Astrocyte (in vitro differentiated cells and primary cell): ENCODE measurements around the gene ADAMTSL5. TPM values are rescaled to one million over a fixed set of nuclear protein-coding genes. Genes with fewer than 3 reads are reported as not detected.

ENCODE experiments used
- DNase-seq: peaks from one replicate; pipeline ENCODE4 v3.0.0-alpha.2; 2010; ENCODE audit warnings: low read depth
- FAIRE-seq: peaks from 2 replicates; lab custom pipeline; 2011; peaks lifted over from hg19 to GRCh38; lab: Jason Lieb, UNC
- H2AFZ ChIP-seq: 2 replicates; pipeline ENCODE4 v1.6.0; 2012; ENCODE audit warnings: low read depth, low read length, inconsistent platforms
- H3K27ac ChIP-seq: 2 replicates; pipeline ENCODE4 v1.5.1; 2011; ENCODE audit warnings: low read depth, low read length, inconsistent platforms
- H3K27me3 ChIP-seq: 2 replicates; pipeline ENCODE4 v1.6.0; 2011; ENCODE audit warnings: low read length, inconsistent platforms; ENCODE audit not compliant: insufficient read depth
- H3K36me3 ChIP-seq: 2 replicates; pipeline ENCODE4 v1.5.1; 2011; ENCODE audit warnings: low read length, inconsistent platforms; ENCODE audit not compliant: insufficient read depth
- H3K4me1 ChIP-seq: 2 replicates; pipeline ENCODE4 v1.5.1; 2011; ENCODE audit warnings: low read length, inconsistent platforms; ENCODE audit not compliant: insufficient read depth
- H3K4me2 ChIP-seq: 2 replicates; pipeline ENCODE4 v1.6.0; 2012; ENCODE audit warnings: low read length, inconsistent platforms
- H3K4me3 ChIP-seq: 2 replicates; pipeline ENCODE4 v1.5.1; 2011; ENCODE audit warnings: low read depth, mild to moderate bottlenecking, low read length, inconsistent platforms; ENCODE audit not compliant: insufficient read depth
- H3K79me2 ChIP-seq: 2 replicates; pipeline ENCODE4 v1.6.0; 2012; ENCODE audit warnings: mild to moderate bottlenecking, low read length, inconsistent platforms; ENCODE audit not compliant: insufficient read depth
- H3K9ac ChIP-seq: 2 replicates; pipeline ENCODE4 v1.6.0; 2012; ENCODE audit warnings: mild to moderate bottlenecking, low read length, inconsistent platforms
- H3K9me3 ChIP-seq: 2 replicates; pipeline ENCODE4 v1.5.1; 2012; ENCODE audit warnings: low read depth, mild to moderate bottlenecking, low read length, inconsistent platforms; ENCODE audit not compliant: insufficient read depth
- H4K20me1 ChIP-seq: 2 replicates; pipeline ENCODE4 v1.6.0; 2012; ENCODE audit warnings: low read length, inconsistent platforms; ENCODE audit not compliant: insufficient read depth
- H3K27ac Mint-ChIP-seq: one replicate; pipeline ENCODE4 v1.8.0; 2021; ENCODE audit warnings: mild to moderate bottlenecking, mixed read lengths; ENCODE audit not compliant: unreplicated experiment
- H3K27me3 Mint-ChIP-seq: one replicate; pipeline ENCODE4 v1.8.0; 2021; ENCODE audit warnings: low read depth, mixed read lengths; ENCODE audit not compliant: unreplicated experiment
- H3K36me3 Mint-ChIP-seq: one replicate; pipeline ENCODE4 v1.8.0; 2021; ENCODE audit warnings: low read depth, mixed read lengths; ENCODE audit not compliant: unreplicated experiment
- H3K4me1 Mint-ChIP-seq: one replicate; pipeline ENCODE4 v1.8.0; 2021; ENCODE audit warnings: low read depth, mixed read lengths; ENCODE audit not compliant: unreplicated experiment
- H3K4me3 Mint-ChIP-seq: one replicate; pipeline ENCODE4 v1.8.0; 2021; ENCODE audit warnings: mild to moderate bottlenecking, moderate library complexity, mixed read lengths; ENCODE audit not compliant: unreplicated experiment
- H3K9me3 Mint-ChIP-seq: one replicate; pipeline ENCODE4 v1.8.0; 2021; ENCODE audit warnings: mild to moderate bottlenecking, mixed read lengths; ENCODE audit not compliant: unreplicated experiment
- CTCF ChIP-seq: IDR thresholded peaks from 2 replicates; pipeline ENCODE4 v1.5.1; 2011; ENCODE audit warnings: low read depth, mild to moderate bottlenecking, inconsistent platforms, low read length, moderate library complexity; ENCODE audit not compliant: insufficient read depth
- EZH2 ChIP-seq: IDR thresholded peaks from 2 replicates; pipeline ENCODE4 v1.6.1; 2012; ENCODE audit warnings: mild to moderate bottlenecking, low read length, inconsistent platforms; ENCODE audit not compliant: insufficient read depth
- total RNA-seq: library from RNA; stranded (reverse); gene quantifications from 2 replicates; pipeline ENCODE4 v1.2.1, GENCODE V29; 2021

Gene ADAMTSL5
- total RNA-seq, 1 donor from 2014 or later = 5.5 TPM

- FAIRE-seq (no peak), DNase-seq (no peak)
- Histone ChIP-seq H3K4me1 (no peaks in the 10 kb centered on the region), H3K9me3 (no peaks in the 10 kb centered on the region), H3K4me3 (no peak overlapping the region), H4K20me1 (peaks cover 3% of the 10 kb centered on the region), H3K79me2 (no peaks in the 10 kb centered on the region), H3K9ac (no peak overlapping the region), H3K36me3 (no peaks in the 10 kb centered on the region), H3K27me3 (no peaks in the 10 kb centered on the region), H3K27ac (no peak overlapping the region), H3K4me2 (no peak overlapping the region), H2AFZ (no peak overlapping the region)
- H3K27me3 Mint-ChIP-seq = peaks cover 4% of the 10 kb centered on the region
- no peak overlapping the region for H3K4me3 Mint-ChIP-seq
- H3K9me3 Mint-ChIP-seq = no peaks in the 10 kb centered on the region
- TF ChIP-seq EZH2 (no peak), CTCF (no peak)
- H3K36me3 Mint-ChIP-seq = no peaks in the 10 kb centered on the region
- no peaks in the 10 kb centered on the region for H3K4me1 Mint-ChIP-seq
- no peak overlapping the region for H3K27ac Mint-ChIP-seq
Measured at GRCh38 chr19:1465191-1466016, 47.4 kb downstream of the ADAMTSL5 start.

GRCh38 chr19:1461862-1462261 lies 51.0 kb downstream of the ADAMTSL5 start:
- H3K36me3 Mint-ChIP-seq = peaks cover 6% of the 10 kb centered on the region
- H3K36me3 ChIP-seq = no peaks in the 10 kb centered on the region
- FAIRE-seq (no peak), DNase-seq (no peak)
- no peak overlapping the region for H3K27ac ChIP-seq
- no peaks in the 10 kb centered on the region for H3K4me1 Mint-ChIP-seq
- TF ChIP-seq CTCF = no peak
- no peak for TF ChIP-seq EZH2
- H2AFZ ChIP-seq = no peak overlapping the region
- H3K9ac ChIP-seq = no peak overlapping the region
- H3K27ac Mint-ChIP-seq = no peak overlapping the region
- H3K79me2 ChIP-seq = no peaks in the 10 kb centered on the region
- H3K9me3 Mint-ChIP-seq = no peaks in the 10 kb centered on the region
- no peaks in the 10 kb centered on the region for H3K9me3 ChIP-seq
- H3K27me3 ChIP-seq = peaks cover 2% of the 10 kb centered on the region
- H4K20me1 ChIP-seq = no peaks in the 10 kb centered on the region
- no peak overlapping the region for H3K4me3 Mint-ChIP-seq
- no peaks in the 10 kb centered on the region for H3K4me1 ChIP-seq
- H3K27me3 Mint-ChIP-seq = peaks cover 16% of the 10 kb centered on the region
- H3K4me2 ChIP-seq = no peak overlapping the region
- H3K4me3 ChIP-seq = no peak overlapping the region
